Spleen (tissue), 7 donors: ENCODE results near the gene TMC6.

Experiments
- CTCF ChIP-seq, 11 experiments: fragments of 200-600 bp in 7 of 11; fragments of 450-650 bp in 4 of 11; sonication (generic) in 4 of 11; IDR thresholded peaks in 8 of 11; conservative IDR thresholded peaks in 3 of 11; 1 replicate in 7 of 11; 2 replicates in 4 of 11; pipeline versions ENCODE4 v1.4.0 to v1.8.0; 2016 to 2021; ENCODE audit warnings: antibody characterized with exemption in 11 of 11, inconsistent platforms in 4 of 11, mild to moderate bottlenecking in 1 of 11
- POLR2A ChIP-seq, 3 donors: fragments of 450-650 bp; IDR thresholded peaks; one replicate each; pipeline ENCODE4 v1.5.1; 2017; ENCODE audit warnings: antibody characterized with exemption in 3 of 3, mild to moderate bottlenecking in 1 of 3
- donor health status: DM: no; HTN: no; CAD: no; lungs with moderate emphysema.
- donor health status: DM: no; HTN: no; CAD: no.
- donor health status: DM: no; HTN: no; CAD: no.

GRCh38 chr17:78124081-78124835 is 4.3 kb downstream of the TMC6 start:
- TF ChIP-seq CTCF (IDR thresholded peaks at IDR 0.05 in 8 of 11, conservative IDR thresholded peaks at IDR 0.05 in 3 of 11), result no peak
- no peak for TF ChIP-seq POLR2A (IDR thresholded peaks at IDR 0.05)
